Hepatocyte (in vitro differentiated cells): ENCODE data around the gene OR2V2.

Source experiments
- EZH2 ChIP-seq: fragments of 200-600 bp; sonication (generic); IDR thresholded peaks from 2 replicates; pipeline ENCODE4 v1.6.1; 2016; ENCODE audit warnings: antibody characterized with exemption, mild to moderate bottlenecking, borderline replicate concordance
- TF ChIP-seq, protein P1 (sequence below): fragments of 200-600 bp; sonication (generic); IDR thresholded peaks from 2 replicates; pipeline ENCODE4 v1.5.1; 2016; ENCODE audit warnings: antibody characterized with exemption, mild to moderate bottlenecking; ENCODE audit not compliant: poor library complexity

DNA sequence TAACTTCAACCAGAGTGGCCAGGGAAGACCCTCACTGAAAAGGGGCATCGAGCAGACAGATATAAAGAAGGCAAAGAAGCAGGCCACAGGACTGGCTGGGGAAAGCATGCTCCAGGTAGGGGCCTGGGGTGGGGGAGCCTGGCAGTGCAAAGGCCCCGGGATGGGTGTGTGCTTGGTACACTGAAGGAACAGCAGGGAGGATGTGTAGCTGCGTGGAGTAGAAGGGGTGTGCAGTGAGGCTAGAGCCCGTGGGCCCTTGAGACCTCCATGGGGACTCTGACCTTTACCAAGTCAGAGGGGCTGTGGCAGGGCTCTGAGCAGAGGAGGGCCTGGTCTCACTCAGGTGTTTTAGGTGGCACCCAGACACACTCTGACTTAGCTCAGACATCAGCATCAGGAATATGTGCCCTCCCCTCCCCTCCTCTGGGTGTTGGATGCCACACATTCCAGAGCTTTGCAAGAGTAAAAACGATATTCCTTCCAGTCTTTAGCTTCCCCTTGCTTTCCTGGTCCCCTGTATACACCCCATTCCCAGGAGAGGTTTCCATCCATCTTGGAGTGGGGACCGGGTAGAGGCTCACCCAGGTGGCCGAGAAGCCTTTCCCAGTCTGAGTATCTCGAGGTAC, 50.1 kb downstream of the OR2V2 start:
- TF ChIP-seq, protein P1, sequence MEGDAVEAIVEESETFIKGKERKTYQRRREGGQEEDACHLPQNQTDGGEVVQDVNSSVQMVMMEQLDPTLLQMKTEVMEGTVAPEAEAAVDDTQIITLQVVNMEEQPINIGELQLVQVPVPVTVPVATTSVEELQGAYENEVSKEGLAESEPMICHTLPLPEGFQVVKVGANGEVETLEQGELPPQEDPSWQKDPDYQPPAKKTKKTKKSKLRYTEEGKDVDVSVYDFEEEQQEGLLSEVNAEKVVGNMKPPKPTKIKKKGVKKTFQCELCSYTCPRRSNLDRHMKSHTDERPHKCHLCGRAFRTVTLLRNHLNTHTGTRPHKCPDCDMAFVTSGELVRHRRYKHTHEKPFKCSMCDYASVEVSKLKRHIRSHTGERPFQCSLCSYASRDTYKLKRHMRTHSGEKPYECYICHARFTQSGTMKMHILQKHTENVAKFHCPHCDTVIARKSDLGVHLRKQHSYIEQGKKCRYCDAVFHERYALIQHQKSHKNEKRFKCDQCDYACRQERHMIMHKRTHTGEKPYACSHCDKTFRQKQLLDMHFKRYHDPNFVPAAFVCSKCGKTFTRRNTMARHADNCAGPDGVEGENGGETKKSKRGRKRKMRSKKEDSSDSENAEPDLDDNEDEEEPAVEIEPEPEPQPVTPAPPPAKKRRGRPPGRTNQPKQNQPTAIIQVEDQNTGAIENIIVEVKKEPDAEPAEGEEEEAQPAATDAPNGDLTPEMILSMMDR: no peak
- TF ChIP-seq EZH2: no peak
